Erythroblast (primary cell): ENCODE measurements around the gene NFIA.

Experiments
- GATA1 ChIP-seq: IDR thresholded peaks from 2 replicates; pipeline ENCODE4 v1.6.1; 2011; ENCODE audit warnings: low read depth, mild to moderate bottlenecking, control low read depth, low read length, moderate library complexity
- POLR2A ChIP-seq: IDR thresholded peaks from 2 replicates; pipeline ENCODE4 v1.6.1; 2011; ENCODE audit warnings: mild to moderate bottlenecking, low read length

GRCh38 chr1:61404597-61405376 lies 322.4 kb downstream of the NFIA start:
- TF ChIP-seq POLR2A (no peak), GATA1 (no peak)
